Testis (tissue), 3 donors: ENCODE measurements around the gene SSX2IP. TPM values are rescaled to one million over a fixed set of nuclear protein-coding genes. Genes with fewer than 3 reads are reported as not detected.

Experiments
- DNase-seq: peaks from one replicate; pipeline ENCODE4 v3.0.0-alpha.2; 2019
- H3K27ac ChIP-seq, 2 donors: fragments of 200-600 bp; sonication (generic); one replicate each; pipeline ENCODE4 v1.5.1; 2019
- H3K27me3 ChIP-seq: fragments of 200-600 bp; sonication (generic); one replicate; pipeline ENCODE4 v1.5.1; 2019
- H3K36me3 ChIP-seq: fragments of 200-600 bp; sonication (generic); one replicate; pipeline ENCODE4 v1.5.1; 2017; ENCODE audit warnings: low read depth; ENCODE audit errors: missing control alignments
- H3K4me1 ChIP-seq: fragments of 200-600 bp; sonication (generic); one replicate; pipeline ENCODE4 v1.5.1; 2019
- H3K4me3 ChIP-seq, 2 donors: fragments of 200-600 bp; sonication (generic); one replicate each; pipeline ENCODE4 v1.5.1; 2017 to 2019
- H3K9me3 ChIP-seq: fragments of 200-600 bp; sonication (generic); one replicate; pipeline ENCODE4 v1.5.1; 2017
- CTCF ChIP-seq, 3 experiments: fragments of 450-650 bp in 2 of 3; fragments of 200-600 bp in 1 of 3; sonication (generic) in 1 of 3; IDR thresholded peaks; one replicate each; pipeline ENCODE4 v1.5.1; 2016 to 2019; ENCODE audit warnings: antibody characterized with exemption in 3 of 3, mild to moderate bottlenecking in 2 of 3, moderate library complexity in 1 of 3
- POLR2A ChIP-seq: fragments of 450-650 bp; IDR thresholded peaks from one replicate; pipeline ENCODE4 v1.6.1; 2017; ENCODE audit warnings: antibody characterized with exemption, mild to moderate bottlenecking, moderate library complexity
- WGBS, 2 donors: methylation state at CpG; one replicate each; pipeline ENCODE4 v1.1.5; 2018; 5-methylcytosine and 5-hydroxymethylcytosine counted together
- intact Hi-C: fragments of 100-400 bp; cut with DNase I; formaldehyde crosslinking; loops from one replicate; pipeline ENCODE4 v1.15.1; 2023; ENCODE audit warnings: low total_unique reads
- polyA plus RNA-seq: library from polyadenylated mRNA; stranded (reverse); fragments of 350-450 nt; fragmentation: Illumina TruSeq; extraction: RNeasy Lipid Tissue Mini Kit (QIAGEN cat#74804); gene quantifications from one replicate; pipeline ENCODE4 v1.2.3, GENCODE V29; 2014; ENCODE audit warnings: low read depth, low replicate concordance; ENCODE audit not compliant: insufficient read depth
- total RNA-seq, 2 donors: library from RNA; depleted of rRNA; stranded (reverse); fragments of >200 nt; gene quantifications; one replicate each; pipeline ENCODE4 v1.2.3, GENCODE V29; 2016

SSX2IP gene
- total and polyA plus RNA-seq, 3 donors from 2014 or later = 64.6 to 158 (median 128) TPM

DNA sequence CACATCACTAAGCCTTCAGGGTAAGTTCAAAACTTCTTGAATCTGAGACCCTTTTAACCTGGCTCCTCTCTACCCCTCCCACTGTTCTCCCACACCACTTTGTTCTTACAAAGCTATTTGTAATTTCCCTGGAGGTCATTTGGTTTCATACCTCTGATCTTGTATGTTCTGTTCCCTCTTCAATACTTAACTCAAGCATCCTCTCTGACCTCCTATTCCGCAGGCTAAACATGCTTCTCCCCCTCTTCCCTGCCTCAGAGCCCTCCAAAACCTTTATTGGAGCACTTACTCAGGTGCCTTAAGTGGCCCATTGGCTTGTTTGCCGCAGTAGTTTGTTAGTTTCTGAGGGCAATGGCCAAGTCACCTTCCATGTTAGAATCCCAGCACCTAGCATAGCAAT is 54.8 kb downstream of the SSX2IP start:
- Histone ChIP-seq H3K4me1 (no peaks in the 10 kb centered on the region), H3K27me3 (no peaks in the 10 kb centered on the region), H3K4me3 (no peak overlapping the region), H3K36me3 (no peaks in the 10 kb centered on the region), H3K9me3 (no peaks in the 10 kb centered on the region), H3K27ac (no peak overlapping the region)
- TF ChIP-seq POLR2A (no peak), CTCF (IDR thresholded peaks at IDR 0.05) (no peak)
- no peak for DNase-seq
- 89 to 97% methylated on average over 2 of the region's 2 CpGs for WGBS, 2 donors
- intact Hi-C loops = no loop called here

DNA sequence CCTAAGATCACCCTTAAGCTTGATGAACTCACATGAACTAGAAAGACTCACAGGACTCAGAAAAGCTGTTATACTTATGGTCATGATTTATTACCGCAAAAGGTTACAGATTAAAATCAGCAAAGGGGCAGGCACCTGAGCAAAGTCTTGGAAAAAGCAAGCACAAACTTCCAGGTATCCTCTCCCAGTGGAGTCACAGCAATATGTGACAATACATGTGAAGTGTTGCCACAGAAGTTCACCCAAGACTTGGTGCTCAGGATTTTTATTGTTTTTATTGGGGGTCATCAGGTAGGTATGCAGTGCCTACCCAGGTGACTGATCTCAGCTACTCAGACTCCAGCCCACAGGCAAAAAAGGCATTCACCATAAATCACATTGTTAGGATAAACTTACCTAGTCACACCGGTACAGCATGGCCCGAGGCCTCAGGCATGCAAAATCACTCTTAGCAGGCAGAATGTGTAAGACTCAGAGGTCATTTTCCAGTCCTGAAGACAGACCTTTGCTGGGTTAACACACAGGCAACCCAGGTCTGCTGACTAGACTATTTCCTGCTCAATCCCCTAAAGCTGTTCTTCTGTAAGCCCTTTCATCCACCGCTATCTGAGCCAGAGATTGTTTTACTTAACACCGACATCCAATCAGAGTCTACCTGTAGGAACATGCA is 55.6 kb downstream of the SSX2IP start:
- no peaks in the 10 kb centered on the region for H3K27me3 ChIP-seq
- intact Hi-C loops = no loop called here
- WGBS, 2 donors = 81 to 83% methylated on average over 5 of the region's 5 CpGs

GRCh38 chr1:84632673-84633434 is 57.4 kb downstream of the SSX2IP start:
- Histone ChIP-seq H3K27ac (no peak overlapping the region), H3K9me3 (no peaks in the 10 kb centered on the region), H3K27me3 (no peaks in the 10 kb centered on the region), H3K4me1 (no peaks in the 10 kb centered on the region), H3K36me3 (no peaks in the 10 kb centered on the region), H3K4me3 (no peak overlapping the region)
- DNase-seq = no peak
- intact Hi-C loops = no loop called here
- WGBS, 2 donors = 70 to 80% methylated on average over 2 of the region's 2 CpGs
- TF ChIP-seq POLR2A = no peak
- no peak for TF ChIP-seq CTCF (IDR thresholded peaks at IDR 0.05)

More for the DNA sequence above, 55.6 kb downstream of the SSX2IP start:
- Histone ChIP-seq H3K4me1 (no peaks in the 10 kb centered on the region), H3K9me3 (no peaks in the 10 kb centered on the region), H3K4me3 (no peak overlapping the region), H3K27ac (no peak overlapping the region), H3K36me3 (no peaks in the 10 kb centered on the region)
- no peak for DNase-seq
- TF ChIP-seq POLR2A (no peak), CTCF (IDR thresholded peaks at IDR 0.05) (no peak)

- no peaks in the 10 kb centered on the region for H3K9me3 ChIP-seq
- no peaks in the 10 kb centered on the region for H3K36me3 ChIP-seq
- no peak overlapping the region for H3K27ac ChIP-seq
- intact Hi-C loops = no loop called here
- no peak for TF ChIP-seq CTCF (IDR thresholded peaks at IDR 0.05)
- 50 to 60% methylated on average over 6 of the region's 6 CpGs for WGBS, 2 donors
- H3K27me3 ChIP-seq = no peaks in the 10 kb centered on the region
- H3K4me1 ChIP-seq = no peaks in the 10 kb centered on the region
- DNase-seq = no peak
- no peak overlapping the region for H3K4me3 ChIP-seq
Observed at GRCh38 chr1:84632137-84632536, 58.1 kb downstream of the SSX2IP start.
